Measurements from ENCODE around the gene SYNE1.

DNA sequence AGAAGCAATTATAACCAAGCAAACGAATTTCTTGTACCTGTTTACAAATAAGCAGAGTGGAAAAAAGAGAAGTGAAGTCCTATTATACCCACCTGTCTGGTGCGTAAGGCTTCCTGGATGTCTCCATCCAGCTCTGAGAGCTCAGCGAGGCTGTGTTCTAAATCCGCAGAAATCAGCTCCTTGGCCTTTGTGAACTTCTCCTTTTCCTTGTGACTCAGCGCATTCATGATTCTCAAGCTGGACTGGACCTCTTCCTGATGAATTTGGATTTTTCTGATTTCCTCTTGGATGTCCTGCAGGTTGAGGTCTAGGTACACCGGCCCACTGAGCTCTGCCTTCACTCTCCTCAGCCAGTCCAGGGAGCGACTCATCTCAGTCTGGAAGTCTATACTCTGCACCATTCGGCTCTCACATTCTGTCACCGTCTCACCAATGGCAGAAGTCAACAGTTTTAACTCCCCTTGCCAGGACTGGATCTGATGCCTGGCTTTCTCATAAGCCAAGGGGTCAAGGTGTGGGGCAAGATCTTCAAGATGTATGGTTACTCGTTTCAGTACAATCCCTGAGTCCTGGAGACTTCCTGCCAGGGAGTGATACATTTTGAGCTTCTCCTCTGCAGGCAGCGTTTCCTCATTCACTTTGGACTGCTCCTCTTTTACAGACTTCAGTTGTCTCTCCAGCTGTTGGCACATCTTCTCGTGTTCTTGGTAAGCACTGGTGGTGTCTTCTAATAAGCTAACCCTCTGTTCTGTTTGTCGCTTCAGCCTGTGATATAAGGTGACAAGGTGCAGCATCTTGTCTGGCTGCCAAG is 307.3 kb downstream of the SYNE1 start:
- TF ChIP-seq ZNF274 (IDR thresholded peaks at IDR 0.05; ENCODE audit: low read depth, low read length): no peak
- TF ChIP-seq YY1 (IDR thresholded peaks at IDR 0.05; ENCODE audit: insufficient read depth, insufficient read length): no peak
- TF ChIP-seq SUZ12 (IDR thresholded peaks at IDR 0.05; ENCODE audit: extremely low read depth, insufficient read depth, insufficient read length): no peak
